Fibroblast of pulmonary artery (primary cell): ENCODE data around the gene IFITM10.

Source experiments
- DNase-seq: peaks from one replicate; pipeline ENCODE4 v3.0.0-alpha.2; 2010; ENCODE audit warnings: low read depth
- H3K4me3 ChIP-seq: replicated peaks from 2 replicates; pipeline ENCODE4 v1.5.1; 2011; ENCODE audit warnings: low read depth, mild to moderate bottlenecking, control low read depth, low read length, moderate library complexity
- TF ChIP-seq, protein P1 (sequence below): IDR thresholded peaks from 2 replicates; pipeline ENCODE4 v1.5.1; 2011; ENCODE audit warnings: mild to moderate bottlenecking, control low read depth, low read length, inconsistent platforms; ENCODE audit errors: missing control alignments

The IFITM10 gene

DNA sequence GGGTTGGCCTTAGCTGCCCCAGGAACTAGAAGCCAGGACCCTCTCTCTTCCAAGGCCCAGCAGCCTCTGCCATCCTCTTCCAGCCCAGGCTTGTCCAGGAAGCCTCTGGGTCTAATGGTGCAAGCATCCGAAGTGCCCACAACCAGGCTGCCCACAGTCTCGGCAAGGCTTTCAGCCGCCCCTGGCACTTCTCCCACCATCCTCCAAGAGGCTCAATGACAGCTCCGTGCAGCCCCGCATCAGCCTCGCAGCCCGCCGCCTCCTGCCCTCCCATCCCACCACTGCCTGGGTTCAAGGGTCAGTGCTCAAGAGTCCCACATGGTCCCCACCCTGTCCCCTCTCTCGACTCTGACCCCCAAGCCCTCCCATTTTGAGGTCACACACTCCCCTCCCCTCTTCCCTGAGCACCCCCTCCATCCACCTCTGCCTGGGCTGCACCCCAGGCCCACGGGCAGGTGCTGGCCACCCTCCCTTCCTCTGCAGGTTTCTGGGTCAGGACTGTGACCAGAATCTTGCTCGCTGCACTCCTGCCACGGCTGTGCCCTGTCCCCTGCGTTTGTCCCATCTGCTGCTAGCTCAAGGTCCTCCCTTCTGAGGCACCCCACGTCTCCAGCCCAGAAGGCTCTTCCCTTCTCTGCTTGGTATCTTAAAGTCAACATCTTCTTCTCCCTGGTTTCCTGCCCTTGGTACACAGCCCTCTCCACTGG, 17.2 kb downstream of the IFITM10 start:
- H3K4me3 ChIP-seq, result no peak overlapping the region
- no peak for DNase-seq
- TF ChIP-seq, protein P1, sequence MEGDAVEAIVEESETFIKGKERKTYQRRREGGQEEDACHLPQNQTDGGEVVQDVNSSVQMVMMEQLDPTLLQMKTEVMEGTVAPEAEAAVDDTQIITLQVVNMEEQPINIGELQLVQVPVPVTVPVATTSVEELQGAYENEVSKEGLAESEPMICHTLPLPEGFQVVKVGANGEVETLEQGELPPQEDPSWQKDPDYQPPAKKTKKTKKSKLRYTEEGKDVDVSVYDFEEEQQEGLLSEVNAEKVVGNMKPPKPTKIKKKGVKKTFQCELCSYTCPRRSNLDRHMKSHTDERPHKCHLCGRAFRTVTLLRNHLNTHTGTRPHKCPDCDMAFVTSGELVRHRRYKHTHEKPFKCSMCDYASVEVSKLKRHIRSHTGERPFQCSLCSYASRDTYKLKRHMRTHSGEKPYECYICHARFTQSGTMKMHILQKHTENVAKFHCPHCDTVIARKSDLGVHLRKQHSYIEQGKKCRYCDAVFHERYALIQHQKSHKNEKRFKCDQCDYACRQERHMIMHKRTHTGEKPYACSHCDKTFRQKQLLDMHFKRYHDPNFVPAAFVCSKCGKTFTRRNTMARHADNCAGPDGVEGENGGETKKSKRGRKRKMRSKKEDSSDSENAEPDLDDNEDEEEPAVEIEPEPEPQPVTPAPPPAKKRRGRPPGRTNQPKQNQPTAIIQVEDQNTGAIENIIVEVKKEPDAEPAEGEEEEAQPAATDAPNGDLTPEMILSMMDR, result no peak

DNA sequence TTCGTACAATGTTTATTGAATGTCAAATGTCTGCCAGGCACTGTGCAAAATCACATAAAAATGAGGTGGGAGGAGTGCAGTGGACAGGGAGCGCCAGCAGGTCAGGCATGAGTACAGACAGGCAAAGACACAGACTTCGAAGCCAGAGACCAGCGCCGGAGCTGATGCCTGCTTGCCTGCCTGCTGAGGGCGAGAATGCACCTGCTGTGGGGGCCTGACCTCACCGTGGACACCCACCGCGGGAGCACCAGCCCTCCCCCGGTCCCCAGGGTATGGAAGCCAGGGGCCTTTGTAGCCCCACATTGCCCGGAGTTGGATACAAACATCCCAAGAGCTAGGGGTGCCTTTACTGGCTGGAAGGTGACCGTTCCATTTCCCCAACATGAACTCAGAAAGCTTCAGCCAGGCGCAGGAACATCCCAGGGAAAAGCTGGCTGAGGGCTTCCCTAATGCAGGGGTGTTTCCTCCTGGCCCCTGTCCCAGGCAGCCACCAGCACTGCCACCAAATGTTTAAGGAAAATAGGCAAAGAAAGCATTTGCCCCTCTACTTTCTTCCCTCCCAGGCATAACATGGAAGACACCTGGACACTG, 17.9 kb downstream of the IFITM10 start:
- H3K4me3 ChIP-seq, result no peak overlapping the region
- TF ChIP-seq, protein P1, result no peak
- DNase-seq, result no peak

- no peak for DNase-seq
- TF ChIP-seq, protein P1, result no peak
- no peak overlapping the region for H3K4me3 ChIP-seq
These were observed 18.8 kb downstream of the IFITM10 start for GRCh38 chr11:1731451-1732059.

- no peak for DNase-seq
- H3K4me3 ChIP-seq, result no peak overlapping the region
- TF ChIP-seq, protein P1, result no peak
These were observed 20.3 kb downstream of the IFITM10 start for GRCh38 chr11:1730059-1730629.

DNA sequence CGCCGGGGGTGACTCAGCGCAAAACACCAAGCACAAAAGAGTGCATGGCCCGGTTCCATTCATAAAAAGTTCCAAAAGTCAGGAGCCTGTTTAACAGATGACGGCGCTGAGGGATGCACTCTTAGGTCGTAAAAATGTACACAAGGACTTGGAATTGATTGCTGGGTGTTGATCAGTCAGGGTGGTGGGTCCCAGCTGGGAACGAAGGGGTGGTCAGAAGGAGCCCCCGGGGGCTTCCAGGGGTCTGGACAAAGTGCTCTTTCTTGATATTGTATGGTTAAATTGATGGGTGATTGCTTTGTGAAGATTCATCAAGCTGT, 20.7 kb downstream of the IFITM10 start:
- DNase-seq, result no peak
- no peak overlapping the region for H3K4me3 ChIP-seq
- TF ChIP-seq, protein P1, result no peak

DNA sequence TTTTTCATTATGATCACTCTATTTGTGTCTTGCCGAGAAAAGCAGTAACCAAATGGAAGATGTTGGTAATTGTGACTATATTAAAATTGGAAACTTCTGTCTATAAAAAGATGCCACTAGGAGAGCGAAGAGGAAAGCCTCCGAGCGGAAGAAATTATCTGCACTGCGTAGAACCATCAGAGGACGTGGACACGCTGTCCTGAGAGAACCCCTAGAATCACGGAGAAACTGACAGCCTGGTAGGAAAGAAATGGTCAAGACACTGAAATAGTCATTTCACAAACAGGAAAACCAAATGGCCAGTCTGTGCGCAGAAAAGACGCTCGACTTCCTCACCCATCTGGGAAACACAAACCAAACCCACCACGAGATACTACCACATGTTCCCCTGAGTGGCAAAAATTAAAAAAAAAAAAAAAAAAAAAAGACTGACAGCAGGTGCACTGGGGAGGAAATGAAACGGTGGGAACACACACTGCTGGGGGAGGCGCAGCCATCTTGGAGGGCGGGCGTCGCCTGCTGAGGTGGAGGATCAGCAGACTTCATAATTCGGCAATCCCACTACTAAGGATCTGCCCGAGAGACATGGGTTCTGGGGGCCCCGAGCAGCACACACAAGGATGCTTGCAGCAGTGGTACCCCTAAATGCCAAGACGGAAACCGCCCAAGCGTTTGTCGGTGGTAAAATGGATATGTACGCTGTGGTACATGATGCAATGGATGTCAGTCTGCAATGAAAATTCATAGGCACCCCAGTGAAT, 21.3 kb downstream of the IFITM10 start:
- DNase-seq, result no peak
- no peak overlapping the region for H3K4me3 ChIP-seq

More for the DNA sequence above, 21.3 kb downstream of the IFITM10 start:
- TF ChIP-seq, protein P1, result no peak
